Keratinocyte (primary cell): ENCODE results near the gene SHANK1.

ENCODE experiments used
- EZH2 ChIP-seq: IDR thresholded peaks from one replicate; pipeline ENCODE4 v1.6.1; 2012; ENCODE audit warnings: inconsistent platforms, mild to moderate bottlenecking, low read length, moderate library complexity
- TF ChIP-seq, protein P1 (sequence below), 3 experiments: IDR thresholded peaks in 1 of 3; conservative IDR thresholded peaks in 1 of 3; optimal IDR thresholded peaks in 1 of 3; 2 replicates in 2 of 3; 3 replicates in 1 of 3; pipeline versions ENCODE3 to v1.5.1; 2011; ENCODE audit warnings: low read length in 3 of 3, mild to moderate bottlenecking in 3 of 3, moderate library complexity in 2 of 3, control low read depth in 1 of 3, inconsistent platforms in 1 of 3; ENCODE audit not compliant: insufficient read depth in 2 of 3; ENCODE audit errors: extremely low read depth in 1 of 3

DNA sequence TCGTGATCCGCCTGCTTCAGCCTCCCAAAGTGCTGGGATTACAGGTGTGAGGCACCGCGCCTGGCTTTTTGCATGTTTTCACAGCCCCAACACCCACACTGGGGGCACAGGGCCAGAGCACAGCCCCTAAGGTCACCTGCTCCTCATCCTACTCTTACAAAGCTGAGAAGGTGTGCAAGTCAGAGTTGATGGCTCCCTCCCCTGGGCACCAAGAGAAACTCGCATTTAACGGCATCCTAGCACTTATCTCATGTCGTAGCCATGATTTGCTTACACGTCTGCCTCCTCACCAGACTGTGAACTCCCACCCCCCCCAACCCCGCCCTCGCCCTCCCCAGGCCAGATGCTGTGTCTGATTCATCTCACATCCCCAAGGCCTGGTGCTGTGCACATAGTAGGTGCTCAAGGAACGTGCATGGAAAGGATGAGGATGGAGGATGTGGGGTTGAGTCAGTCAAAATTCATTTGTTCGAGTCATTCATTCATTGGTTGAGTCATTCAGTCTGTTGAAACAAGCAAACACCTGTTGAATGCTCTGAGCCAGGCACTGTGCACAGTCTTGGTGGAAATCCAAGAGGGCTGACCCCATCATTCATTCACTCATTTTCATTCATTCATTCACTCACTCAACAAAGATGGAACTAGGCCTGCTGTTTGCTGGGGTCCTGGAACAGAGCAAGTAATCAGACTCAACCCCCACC, 11.3 kb downstream of the SHANK1 start:
- TF ChIP-seq, protein P1, sequence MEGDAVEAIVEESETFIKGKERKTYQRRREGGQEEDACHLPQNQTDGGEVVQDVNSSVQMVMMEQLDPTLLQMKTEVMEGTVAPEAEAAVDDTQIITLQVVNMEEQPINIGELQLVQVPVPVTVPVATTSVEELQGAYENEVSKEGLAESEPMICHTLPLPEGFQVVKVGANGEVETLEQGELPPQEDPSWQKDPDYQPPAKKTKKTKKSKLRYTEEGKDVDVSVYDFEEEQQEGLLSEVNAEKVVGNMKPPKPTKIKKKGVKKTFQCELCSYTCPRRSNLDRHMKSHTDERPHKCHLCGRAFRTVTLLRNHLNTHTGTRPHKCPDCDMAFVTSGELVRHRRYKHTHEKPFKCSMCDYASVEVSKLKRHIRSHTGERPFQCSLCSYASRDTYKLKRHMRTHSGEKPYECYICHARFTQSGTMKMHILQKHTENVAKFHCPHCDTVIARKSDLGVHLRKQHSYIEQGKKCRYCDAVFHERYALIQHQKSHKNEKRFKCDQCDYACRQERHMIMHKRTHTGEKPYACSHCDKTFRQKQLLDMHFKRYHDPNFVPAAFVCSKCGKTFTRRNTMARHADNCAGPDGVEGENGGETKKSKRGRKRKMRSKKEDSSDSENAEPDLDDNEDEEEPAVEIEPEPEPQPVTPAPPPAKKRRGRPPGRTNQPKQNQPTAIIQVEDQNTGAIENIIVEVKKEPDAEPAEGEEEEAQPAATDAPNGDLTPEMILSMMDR (optimal IDR thresholded peaks at IDR 0.05 in 1 of 3, IDR thresholded peaks at IDR 0.05 in 1 of 3, conservative IDR thresholded peaks at IDR 0.05 in 1 of 3; ENCODE audit: extremely low read depth in 1 of 3, insufficient read depth in 2 of 3, low read length in 3 of 3): no peak
- TF ChIP-seq EZH2: no peak
